Mammary epithelial cell (primary cell): ENCODE data around the gene HOXC13.

ENCODE experiments used
- CTCF ChIP-seq, 2 donors: IDR thresholded peaks in 1 of 2; conservative IDR thresholded peaks in 1 of 2; 2 replicates each; pipeline ENCODE4 v1.5.1; 2011 to 2012; ENCODE audit warnings: inconsistent platforms in 2 of 2, low read length in 2 of 2, mild to moderate bottlenecking in 2 of 2, control low read depth in 1 of 2, low read depth in 1 of 2; ENCODE audit not compliant: insufficient read depth in 1 of 2; ENCODE audit errors: extremely low read depth in 1 of 2
- EZH2 ChIP-seq: IDR thresholded peaks from 2 replicates; pipeline ENCODE4 v1.6.1; 2012; ENCODE audit warnings: low read length, inconsistent platforms, borderline replicate concordance

DNA sequence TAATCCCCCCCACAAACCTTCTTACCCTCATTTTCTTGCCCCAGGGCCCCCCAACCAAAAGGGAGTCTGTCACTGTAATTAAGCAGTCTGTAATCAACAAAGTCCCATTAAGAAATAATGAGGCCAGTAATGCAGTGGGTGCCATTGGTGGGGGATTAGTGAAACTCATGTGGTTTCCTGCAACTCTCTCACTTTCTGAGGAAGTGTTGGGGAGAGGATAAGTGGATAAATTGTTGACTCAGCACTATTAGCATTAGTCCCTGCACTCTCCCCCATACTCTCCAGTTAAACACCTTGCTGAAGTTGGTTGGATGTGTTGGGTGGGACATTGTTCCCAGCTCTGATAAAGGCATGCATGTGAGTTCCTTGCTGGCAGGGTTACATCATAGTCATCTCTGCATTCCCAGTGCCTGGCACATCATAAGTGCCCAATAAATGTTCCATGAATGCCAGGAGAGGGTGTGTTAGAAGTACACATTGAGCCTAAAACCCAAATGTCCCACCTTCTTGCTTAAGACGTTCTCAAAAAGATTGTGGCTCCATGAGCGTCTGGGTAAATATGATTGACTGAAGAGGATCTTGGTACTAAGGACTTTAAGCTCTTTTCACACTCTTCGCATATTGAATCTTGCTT, 45.8 kb upstream of the HOXC13 start:
- TF ChIP-seq CTCF (conservative IDR thresholded peaks at IDR 0.05 in 1 of 2, IDR thresholded peaks at IDR 0.05 in 1 of 2; ENCODE audit: extremely low read depth in 1 of 2, insufficient read depth in 1 of 2, low read depth in 1 of 2, low read length in 2 of 2) (no peak), EZH2 (no peak)
